Esophagus (tissue), 2 donors: Measurements from ENCODE around the gene CCDC97. TPM values are rescaled to one million over a fixed set of nuclear protein-coding genes. Genes with fewer than 3 reads are reported as not detected.

Source experiments
- H3K27ac ChIP-seq, 2 donors: one replicate each; pipeline ENCODE4 v1.5.1; 2013; ENCODE audit warnings: low read depth in 2 of 2, mild to moderate bottlenecking in 2 of 2, inconsistent platforms in 1 of 2, low read length in 1 of 2, moderate library complexity in 1 of 2
- H3K27me3 ChIP-seq, 2 donors: one replicate each; pipeline ENCODE4 v1.6.1; 2013; ENCODE audit warnings: low read length in 2 of 2, control low read depth in 1 of 2, mild to moderate bottlenecking in 1 of 2; ENCODE audit not compliant: insufficient read depth in 2 of 2, control insufficient read depth in 1 of 2
- H3K36me3 ChIP-seq, 2 donors: one replicate each; pipeline ENCODE4 v1.6.1; 2013; ENCODE audit warnings: low read length in 1 of 2; ENCODE audit not compliant: control insufficient read depth in 2 of 2, insufficient read depth in 2 of 2
- H3K4me1 ChIP-seq, 2 donors: one replicate each; pipeline ENCODE4 v1.6.1; 2013; ENCODE audit warnings: low read length in 1 of 2; ENCODE audit not compliant: control insufficient read depth in 2 of 2, insufficient read depth in 2 of 2
- H3K4me3 ChIP-seq, 2 donors: one replicate each; pipeline ENCODE4 v1.5.1; 2013; ENCODE audit warnings: low read length in 2 of 2, mild to moderate bottlenecking in 2 of 2, low read depth in 1 of 2, moderate library complexity in 1 of 2
- H3K9me3 ChIP-seq, 2 donors: one replicate each; pipeline ENCODE4 v1.6.1; 2013; ENCODE audit warnings: mild to moderate bottlenecking in 2 of 2, low read depth in 1 of 2, low read length in 1 of 2, moderate library complexity in 1 of 2; ENCODE audit not compliant: control insufficient read depth in 2 of 2, insufficient read depth in 1 of 2
- WGBS, 2 donors: extraction: QIAGEN DNeasy Blood & Tissue Kit; methylation state at CpG; one replicate each; pipeline ENCODE4 v1.1.7; 2013; 5-methylcytosine and 5-hydroxymethylcytosine counted together
- polyA plus RNA-seq, 2 donors: library from polyadenylated mRNA; stranded (reverse); fragments of 200-250 nt; gene quantifications; one replicate each; pipeline ENCODE4 v1.2.3, GENCODE V29; 2013
- donor health status: healthy with polysubstance abuse.
- donor health status: Bipolar disorder and iron deficiency.

Gene CCDC97
- polyA plus RNA-seq, 2 donors = 12.2 to 14.0 TPM

DNA sequence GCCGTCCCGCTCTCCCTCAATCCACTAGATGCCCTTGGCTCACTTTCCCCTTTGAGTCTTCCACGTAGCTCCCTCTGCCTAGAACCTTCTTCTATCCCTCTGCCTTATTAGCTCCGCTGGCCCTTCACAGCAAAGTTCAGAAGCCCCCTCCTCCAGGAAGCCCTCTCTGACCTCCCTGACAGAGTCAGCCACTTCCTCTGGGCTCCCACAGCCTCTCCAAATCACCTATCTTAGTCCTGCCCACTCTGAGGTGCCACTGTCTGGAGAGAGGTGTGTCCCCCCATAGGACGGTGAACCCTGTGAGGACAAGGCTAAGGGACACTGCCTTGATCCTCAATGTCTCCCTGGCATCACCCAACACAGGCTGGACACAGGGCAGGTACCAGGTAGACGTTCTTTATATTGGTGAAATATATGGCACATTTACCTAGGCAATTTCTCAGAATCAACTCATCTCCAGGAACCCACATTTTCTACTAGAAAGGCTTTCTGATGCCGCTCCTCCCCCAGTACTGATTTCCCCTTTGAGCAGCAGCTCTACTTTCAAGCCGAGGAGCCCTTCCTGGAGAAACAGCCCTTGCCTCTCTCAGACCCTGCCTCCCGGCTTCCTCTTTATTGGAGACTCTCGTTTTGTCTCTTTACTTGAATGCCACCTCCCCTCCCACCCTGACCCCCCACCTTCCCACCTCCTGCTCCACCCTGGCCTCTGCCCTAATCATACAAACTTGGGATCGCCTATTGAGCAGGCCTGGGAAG lies 47.2 kb downstream of the CCDC97 start:
- 78 to 79% methylated on average over 11 of the region's 11 CpGs for WGBS, 2 donors
- H3K36me3 ChIP-seq = no peaks in the 10 kb centered on the region
- H3K27me3 ChIP-seq = no peaks in the 10 kb centered on the region
- H3K4me1 ChIP-seq = peaks cover 0 to 4% of the 10 kb centered on the region in 2 donors
- no peaks in the 10 kb centered on the region for H3K9me3 ChIP-seq
- no peak overlapping the region for H3K4me3 ChIP-seq
- peak overlapping the region in 1 of 2 donors; percentile 5 for H3K27ac ChIP-seq

DNA sequence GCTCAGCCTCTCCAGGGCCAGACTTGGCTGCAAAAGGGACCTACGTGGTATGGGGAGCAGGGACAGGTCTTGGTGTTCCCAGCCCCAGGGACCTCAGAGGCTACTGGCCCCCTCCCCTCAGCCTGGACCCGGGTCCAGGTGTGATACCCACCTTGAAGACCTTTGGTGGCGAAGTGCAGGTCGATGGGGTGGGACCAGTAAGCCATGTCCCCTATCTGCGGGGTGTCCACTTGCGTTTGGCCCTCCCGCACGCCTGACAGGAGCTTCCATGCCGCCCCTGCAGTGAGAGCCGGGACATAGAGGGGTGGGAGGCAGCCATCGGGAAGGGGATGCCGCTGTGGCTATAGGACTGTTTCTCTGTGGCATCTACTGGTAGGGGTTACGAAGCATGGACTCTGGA lies 47.8 kb downstream of the CCDC97 start:
- Histone ChIP-seq H3K9me3 (no peaks in the 10 kb centered on the region), H3K4me1 (peaks cover 0 to 3% of the 10 kb centered on the region in 2 donors), H3K36me3 (no peaks in the 10 kb centered on the region), H3K27me3 (no peaks in the 10 kb centered on the region), H3K4me3 (no peak overlapping the region), H3K27ac (no peak overlapping the region)
- WGBS, 2 donors = 94 to 96% methylated on average over 13 of the region's 13 CpGs

DNA sequence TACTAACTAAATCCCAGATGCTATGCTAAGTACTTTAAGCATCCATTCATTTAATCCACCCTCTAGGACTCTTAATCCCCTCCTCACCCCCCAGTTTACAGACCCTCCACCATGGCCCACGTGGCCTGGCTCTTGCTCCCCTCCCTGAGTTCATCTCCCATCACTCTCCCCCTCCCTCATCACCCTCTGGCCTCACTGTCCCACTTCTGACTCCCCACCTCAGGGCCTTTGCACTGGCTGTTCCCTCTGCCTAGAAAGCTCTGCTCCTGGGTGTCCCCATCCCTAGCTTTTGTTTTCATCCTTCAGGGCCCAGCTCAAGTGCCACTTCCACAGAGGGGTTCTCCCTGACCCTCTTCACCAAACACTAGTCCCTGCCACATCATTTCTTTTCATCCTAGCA lies 49.8 kb downstream of the CCDC97 start:
- Histone ChIP-seq H3K4me1 (peaks cover 0 to 5% of the 10 kb centered on the region in 2 donors), H3K4me3 (no peak overlapping the region), H3K36me3 (no peaks in the 10 kb centered on the region), H3K27ac (no peak overlapping the region), H3K27me3 (no peaks in the 10 kb centered on the region), H3K9me3 (no peaks in the 10 kb centered on the region)
- WGBS, 2 donors = 83 to 96% methylated on average over 1 of the region's 1 CpG

DNA sequence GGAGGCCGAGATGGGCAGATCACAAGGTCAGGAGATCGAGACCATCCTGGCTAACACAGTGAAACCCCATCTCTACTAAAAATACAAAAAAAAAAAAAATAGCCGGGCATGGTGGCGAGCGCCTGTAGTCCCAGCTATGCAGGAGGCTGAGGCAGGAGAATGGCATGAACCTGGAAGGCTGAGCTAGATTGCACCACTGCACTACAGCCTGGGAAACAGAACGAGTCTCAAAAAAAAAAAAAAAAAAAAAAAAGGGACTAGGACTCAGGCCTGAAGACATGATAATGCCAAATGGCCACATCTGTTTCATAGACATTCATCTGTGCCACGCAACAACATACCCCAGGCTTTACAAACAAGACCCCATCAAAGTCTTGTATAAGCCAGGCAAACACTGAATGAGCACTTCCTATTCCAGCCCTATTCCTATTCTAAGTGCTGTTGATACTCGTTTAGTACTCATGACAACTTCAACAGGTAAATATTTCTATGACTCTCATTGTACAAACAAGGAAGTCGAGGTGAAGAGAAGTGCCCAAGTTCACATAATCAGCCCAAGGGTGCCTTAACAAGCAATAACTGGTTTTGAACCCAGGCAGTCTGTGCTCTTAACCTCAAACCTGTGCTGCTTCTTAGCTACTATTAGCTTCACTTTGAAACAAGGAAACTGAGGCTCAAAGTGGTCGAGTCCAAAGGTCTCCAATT lies 52.3 kb downstream of the CCDC97 start:
- Histone ChIP-seq H3K4me3 (no peak overlapping the region), H3K9me3 (no peaks in the 10 kb centered on the region), H3K36me3 (no peaks in the 10 kb centered on the region), H3K27ac (peak overlapping the region; percentile 79 to 100), H3K27me3 (no peaks in the 10 kb centered on the region), H3K4me1 (peaks cover 0 to 6% of the 10 kb centered on the region in 2 donors)
- WGBS, 2 donors = 77 to 79% methylated on average over 10 of the region's 10 CpGs

DNA sequence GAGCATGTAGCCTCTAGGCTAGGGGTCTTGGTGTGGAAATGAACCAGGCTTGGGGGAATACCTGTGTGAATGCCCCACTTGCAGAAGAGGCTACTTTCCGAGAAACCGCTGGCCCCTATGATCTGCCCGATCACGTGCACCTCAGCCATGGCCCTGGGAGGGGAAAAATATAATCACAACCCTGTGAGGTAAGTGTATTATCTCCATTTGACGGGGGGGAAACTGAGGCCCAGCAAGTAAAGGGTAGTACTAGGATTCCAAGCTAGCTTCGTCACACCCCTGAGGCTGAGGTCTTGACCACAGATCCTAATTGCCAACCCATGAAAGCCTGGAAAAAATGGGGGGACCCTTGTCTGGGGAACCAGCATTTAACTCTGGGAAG lies 53.4 kb downstream of the CCDC97 start:
- WGBS, 2 donors = 43 to 49% methylated on average over 6 of the region's 6 CpGs
- H3K36me3 ChIP-seq = no peaks in the 10 kb centered on the region
- H3K9me3 ChIP-seq = no peaks in the 10 kb centered on the region
- peak overlapping the region; percentile 69 to 76 for H3K4me3 ChIP-seq
- H3K4me1 ChIP-seq = peaks cover 0 to 6% of the 10 kb centered on the region in 2 donors
- H3K27ac ChIP-seq = peak overlapping the region; percentile 79 to 100
- no peaks in the 10 kb centered on the region for H3K27me3 ChIP-seq

DNA sequence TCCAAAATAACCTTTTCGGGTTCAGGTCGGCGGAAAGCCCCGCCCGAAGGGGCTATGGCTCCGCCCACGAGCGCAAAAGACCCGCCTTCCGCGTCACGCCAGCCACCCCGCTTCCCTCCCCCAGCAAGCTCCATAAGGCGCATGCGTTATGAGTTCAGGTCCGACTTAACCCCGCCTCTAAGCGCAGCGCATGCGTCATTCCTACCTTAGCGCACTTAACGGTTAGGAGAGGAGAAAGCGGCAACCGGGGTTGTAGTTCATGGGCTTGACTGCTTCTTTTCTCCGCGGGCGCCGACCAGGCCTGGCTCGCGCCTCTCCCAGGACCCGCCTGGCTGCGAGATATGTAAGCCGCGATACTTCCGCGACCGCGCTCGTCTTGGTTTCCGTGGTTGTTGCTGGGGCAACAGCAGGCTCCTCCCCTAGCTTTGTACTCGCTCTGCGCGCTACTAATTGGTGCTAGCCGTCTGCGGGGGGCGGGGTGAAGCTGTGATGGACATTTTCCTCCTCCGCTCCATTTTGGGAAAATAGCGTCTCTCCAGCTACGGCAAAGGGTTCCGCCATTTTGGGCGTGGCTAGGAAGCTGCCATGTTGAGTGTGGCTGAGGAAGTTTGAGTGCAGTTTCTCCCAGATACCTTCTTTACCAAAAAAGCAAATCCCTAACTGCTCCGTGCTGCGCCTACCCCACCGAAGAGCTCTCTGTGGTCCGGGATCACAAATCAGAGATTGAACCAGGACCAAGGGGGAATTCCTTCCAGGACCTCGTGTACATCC lies 54.0 kb downstream of the CCDC97 start, which contains the start of gene B9D2:
TSS of gene B9D2 (minus strand) at position 397 of the 771 bp plus-strand sequence. CDS start 630 bp downstream, outside the sequence.
- Histone ChIP-seq H3K36me3 (no peaks in the 10 kb centered on the region), H3K4me3 (peak within 1 kb of the TSS; percentile 69 to 76), H3K4me1 (peaks cover 0 to 6% of the 10 kb centered on the region in 2 donors), H3K27me3 (no peaks in the 10 kb centered on the region), H3K27ac (peak within 1 kb of the TSS; percentile 95 to 100), H3K9me3 (no peaks in the 10 kb centered on the region)
- WGBS, 2 donors = 0 to 1% methylated on average over 54 to 56 of the region's 56 CpGs

DNA sequence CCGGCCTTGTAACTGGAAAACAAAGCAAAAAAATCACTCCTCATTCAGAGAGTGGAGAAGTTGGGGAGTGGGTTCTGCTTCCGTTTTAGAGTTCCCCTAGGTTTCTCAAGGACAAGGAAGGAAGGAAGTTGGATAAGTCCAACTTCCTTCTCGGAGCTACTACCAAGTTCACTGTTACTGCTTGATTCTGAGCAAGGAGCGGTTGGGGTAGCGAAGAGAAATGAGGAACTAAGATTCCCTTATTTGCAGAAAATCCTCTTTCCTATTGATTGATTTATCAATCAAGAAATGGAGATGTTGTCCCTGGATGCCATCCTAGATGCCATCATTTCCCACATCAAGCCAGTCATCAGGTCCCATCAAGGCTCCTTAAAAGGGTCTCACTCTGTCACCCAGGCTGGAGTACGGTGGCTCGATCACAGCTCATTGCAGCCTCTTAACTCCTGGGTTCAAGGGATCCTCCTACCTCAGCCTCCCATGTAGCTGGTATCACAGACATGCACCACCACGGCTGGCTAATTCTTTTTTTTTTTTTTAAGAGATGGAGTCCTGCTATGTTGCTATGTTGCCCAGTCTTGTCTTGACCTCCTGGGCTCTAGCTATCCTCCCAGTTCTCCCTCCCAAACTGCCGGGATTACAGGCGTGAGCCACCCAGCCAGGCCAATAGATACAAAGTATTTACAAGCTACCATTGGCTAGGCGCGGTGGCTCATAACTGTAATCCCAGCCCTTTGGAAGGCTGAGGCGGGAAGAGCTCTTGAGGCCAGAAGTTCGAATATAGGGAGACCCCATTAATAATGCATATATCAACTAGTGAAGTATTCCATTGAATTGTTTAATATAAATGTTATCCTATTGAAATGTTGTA lies 54.8 kb downstream of the CCDC97 start:
- WGBS, 2 donors = 77 to 78% methylated on average over 14 of the region's 14 CpGs
- H3K27me3 ChIP-seq = no peaks in the 10 kb centered on the region
- H3K4me1 ChIP-seq = peaks cover 0 to 6% of the 10 kb centered on the region in 2 donors
- peak overlapping the region; percentile 69 to 76 for H3K4me3 ChIP-seq
- H3K27ac ChIP-seq = peak overlapping the region; percentile 95 to 100
- H3K36me3 ChIP-seq = no peaks in the 10 kb centered on the region
- H3K9me3 ChIP-seq = no peaks in the 10 kb centered on the region

DNA sequence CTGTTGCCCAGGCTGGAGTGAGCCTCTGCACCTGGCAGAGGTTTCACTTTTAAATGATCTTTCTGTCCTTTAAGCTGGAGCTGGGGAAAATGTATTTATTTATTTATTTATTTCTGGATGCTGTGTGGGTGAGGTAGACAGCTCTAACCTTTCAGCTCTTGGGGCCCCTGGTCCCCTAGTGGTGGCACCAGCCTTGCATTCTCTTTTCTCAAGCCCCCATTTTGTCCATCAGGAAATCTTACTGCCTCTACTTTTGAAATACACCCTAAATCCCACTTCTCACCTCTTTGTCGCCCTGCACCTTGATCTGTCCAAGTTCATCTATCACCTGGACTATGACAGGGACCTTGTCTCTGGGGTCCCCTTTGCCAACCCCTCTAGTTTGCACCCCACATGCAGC lies 56.1 kb downstream of the CCDC97 start:
- WGBS, 2 donors = 89 to 97% methylated on average over 1 of the region's 1 CpG
- Histone ChIP-seq H3K4me1 (peaks cover 0 to 6% of the 10 kb centered on the region in 2 donors), H3K9me3 (no peaks in the 10 kb centered on the region), H3K27me3 (no peaks in the 10 kb centered on the region), H3K4me3 (no peak overlapping the region), H3K27ac (no peak overlapping the region), H3K36me3 (no peaks in the 10 kb centered on the region)
